Peyer's patch (tissue), 4 donors: Measurements from ENCODE around the gene ZNF791. TPM values are rescaled to one million over a fixed set of nuclear protein-coding genes. Genes with fewer than 3 reads are reported as not detected.
"Not testable (repeated sequence)": the region's sequence is repeated elsewhere in the genome, so short reads cannot be mapped to it uniquely, and the experiment has no call there.

Source experiments
- DNase-seq, 3 donors: peaks; one replicate each; pipeline ENCODE4 v3.0.0-alpha.2; 2017 to 2019
- H3K27ac ChIP-seq, 4 donors: fragments of 200-600 bp; sonication (generic); one replicate each; pipeline ENCODE4 v1.5.1; 2016 to 2019
- H3K27me3 ChIP-seq, 2 donors: fragments of 200-600 bp; sonication (generic); one replicate each; pipeline ENCODE4 v1.5.1; 2019
- H3K36me3 ChIP-seq, 3 donors: fragments of 200-600 bp; sonication (generic); one replicate each; pipeline ENCODE4 v1.5.1; 2016 to 2019
- H3K4me1 ChIP-seq, 4 donors: fragments of 200-600 bp; sonication (generic); one replicate each; pipeline ENCODE4 v1.5.1; 2016 to 2019
- H3K4me3 ChIP-seq, 4 donors: fragments of 200-600 bp; sonication (generic); 1 replicate in 3 of 4; 2 replicates in 1 of 4; pipeline ENCODE4 v1.5.1; 2016 to 2019; ENCODE audit warnings: mild to moderate bottlenecking in 1 of 4
- H3K9me3 ChIP-seq, 4 donors: fragments of 200-600 bp; sonication (generic); one replicate each; pipeline ENCODE4 v1.5.1; 2016 to 2019; ENCODE audit warnings: mild to moderate bottlenecking in 1 of 4
- CTCF ChIP-seq, 6 experiments: fragments of 450-650 bp in 4 of 6; fragments of 200-600 bp in 2 of 6; sonication (generic) in 1 of 6; IDR thresholded peaks; one replicate each; pipeline ENCODE4 v1.5.1; 2017 to 2019; ENCODE audit warnings: antibody characterized with exemption in 6 of 6, mild to moderate bottlenecking in 3 of 6, moderate library complexity in 1 of 6
- POLR2A ChIP-seq, 2 donors: fragments of 450-650 bp; IDR thresholded peaks; one replicate each; pipeline ENCODE4 v1.5.1; 2017; ENCODE audit warnings: antibody characterized with exemption in 2 of 2, mild to moderate bottlenecking in 2 of 2, moderate library complexity in 2 of 2
- total RNA-seq, 4 donors: library from RNA; depleted of rRNA; stranded (reverse); fragments of >200 nt; gene quantifications; one replicate each; pipeline ENCODE4 v1.1.0, GENCODE V29; 2016

The ZNF791 gene
- total RNA-seq, 4 donors from 2014 or later = 17.2 to 34.6 (median 29.3) TPM

GRCh38 chr19:12606796-12607195 lies 3.9 kb upstream of the ZNF791 start:
- Histone ChIP-seq H3K36me3 (peaks cover 0 to 42% (median 0%) of the 10 kb centered on the region in 3 donors), H3K27ac (no peak overlapping the region)

GRCh38 chr19:12607631-12608030 lies 3.1 kb upstream of the ZNF791 start:
- Histone ChIP-seq H3K4me1 (peaks cover 0 to 14% (median 4%) of the 10 kb centered on the region in 4 donors), H3K4me3 (no peak overlapping the region), H3K27me3 (no peaks in the 10 kb centered on the region), H3K27ac (no peak overlapping the region), H3K36me3 (peaks cover 0 to 37% (median 0%) of the 10 kb centered on the region in 3 donors), H3K9me3 (no peaks in the 10 kb centered on the region)
- DNase-seq = peak in 1 of 3 donors; percentile 9
- TF ChIP-seq CTCF (IDR thresholded peaks at IDR 0.05) (no peak), POLR2A (IDR thresholded peaks at IDR 0.05) (no peak)

More at GRCh38 chr19:12606796-12607195, 3.9 kb upstream of the ZNF791 start:
- H3K27me3 ChIP-seq = no peaks in the 10 kb centered on the region
- no peaks in the 10 kb centered on the region for H3K9me3 ChIP-seq
- H3K4me1 ChIP-seq = peaks cover 0 to 11% (median 0%) of the 10 kb centered on the region in 4 donors
- TF ChIP-seq CTCF (IDR thresholded peaks at IDR 0.05) (no peak), POLR2A (IDR thresholded peaks at IDR 0.05) (no peak)
- DNase-seq = no peak
- no peak overlapping the region for H3K4me3 ChIP-seq

- peak overlapping the region; percentile 89 to 98 (median 98) for H3K27ac ChIP-seq
- H3K4me1 ChIP-seq = peaks cover 0 to 24% (median 13%) of the 10 kb centered on the region in 4 donors
- H3K36me3 ChIP-seq = peaks cover 0 to 26% (median 0%) of the 10 kb centered on the region in 3 donors
- H3K9me3 ChIP-seq = no peaks in the 10 kb centered on the region
- no peak for TF ChIP-seq POLR2A (IDR thresholded peaks at IDR 0.05)
- TF ChIP-seq CTCF (IDR thresholded peaks at IDR 0.05) = peak in 1 of 6 experiments; percentile 3
- H3K27me3 ChIP-seq = no peaks in the 10 kb centered on the region
- peak; percentile 36 to 79 (median 73) for DNase-seq
- peak overlapping the region; percentile 64 to 81 (median 72) for H3K4me3 ChIP-seq
Measured at GRCh38 chr19:12611361-12611699, 610 bp downstream of the ZNF791 start.

GRCh38 chr19:12617646-12618045 lies 6.9 kb downstream of the ZNF791 start:
- DNase-seq = no peak
- no peak for TF ChIP-seq CTCF (IDR thresholded peaks at IDR 0.05)
- no peak for TF ChIP-seq POLR2A (IDR thresholded peaks at IDR 0.05)
- Histone ChIP-seq H3K9me3 (no peaks in the 10 kb centered on the region), H3K27ac (no peak overlapping the region), H3K27me3 (no peaks in the 10 kb centered on the region), H3K4me1 (peaks cover 0 to 17% (median 9%) of the 10 kb centered on the region in 4 donors), H3K36me3 (peaks cover 0 to 14% (median 0%) of the 10 kb centered on the region in 3 donors), H3K4me3 (no peak overlapping the region)

- not testable (repeated sequence) for H3K4me1 ChIP-seq, H3K27ac ChIP-seq, H3K27me3 ChIP-seq, H3K4me3 ChIP-seq
- peaks cover 0 to 17% (median 0%) of the 10 kb centered on the region in 4 donors for H3K9me3 ChIP-seq
- peak in 1 of 3 donors; percentile 37 for DNase-seq
- H3K36me3 ChIP-seq = peaks cover 0 to 39% (median 7%) of the 10 kb centered on the region in 3 donors
Measured at GRCh38 chr19:12621253-12622024, 10.7 kb downstream of the ZNF791 start.

GRCh38 chr19:12623361-12624031 lies 12.8 kb downstream of the ZNF791 start:
- H3K27ac ChIP-seq = no peak overlapping the region
- H3K9me3 ChIP-seq = peaks cover 0 to 35% (median 8%) of the 10 kb centered on the region in 4 donors
- TF ChIP-seq CTCF (IDR thresholded peaks at IDR 0.05) (no peak), POLR2A (IDR thresholded peaks at IDR 0.05) (no peak)
- no peak for DNase-seq
- no peaks in the 10 kb centered on the region for H3K27me3 ChIP-seq
- no peaks in the 10 kb centered on the region for H3K4me1 ChIP-seq
- peaks cover 0 to 57% (median 10%) of the 10 kb centered on the region in 3 donors for H3K36me3 ChIP-seq
- H3K4me3 ChIP-seq = no peak overlapping the region
